NAMALWA (cell line): ENCODE measurements around the gene ENO2.
A peak's percentile ranks its signal among the peaks of the same experiment; 100 is the strongest.
"Not testable (repeated sequence)": the region's sequence is repeated elsewhere in the genome, so short reads cannot be mapped to it uniquely, and the experiment has no call there.

Experiments
- DNase-seq: peaks from one replicate; pipeline ENCODE4 v3.0.0-alpha.2; 2015; ENCODE audit warnings: low spot score

ENO2 gene

GRCh38 chr12:6886206-6886999, 28.0 kb upstream of the ENO2 start:
- DNase-seq = not testable (repeated sequence)

- DNase-seq = no peak
Measured at GRCh38 chr12:6887460-6887859, 26.9 kb upstream of the ENO2 start.

GRCh38 chr12:6888360-6888759, 26.0 kb upstream of the ENO2 start:
- DNase-seq = no peak

GRCh38 chr12:6888794-6889193, 25.6 kb upstream of the ENO2 start:
- not testable (repeated sequence) for DNase-seq

- not testable (repeated sequence) for DNase-seq
Measured at GRCh38 chr12:6889775-6890573, 24.4 kb upstream of the ENO2 start.

DNA sequence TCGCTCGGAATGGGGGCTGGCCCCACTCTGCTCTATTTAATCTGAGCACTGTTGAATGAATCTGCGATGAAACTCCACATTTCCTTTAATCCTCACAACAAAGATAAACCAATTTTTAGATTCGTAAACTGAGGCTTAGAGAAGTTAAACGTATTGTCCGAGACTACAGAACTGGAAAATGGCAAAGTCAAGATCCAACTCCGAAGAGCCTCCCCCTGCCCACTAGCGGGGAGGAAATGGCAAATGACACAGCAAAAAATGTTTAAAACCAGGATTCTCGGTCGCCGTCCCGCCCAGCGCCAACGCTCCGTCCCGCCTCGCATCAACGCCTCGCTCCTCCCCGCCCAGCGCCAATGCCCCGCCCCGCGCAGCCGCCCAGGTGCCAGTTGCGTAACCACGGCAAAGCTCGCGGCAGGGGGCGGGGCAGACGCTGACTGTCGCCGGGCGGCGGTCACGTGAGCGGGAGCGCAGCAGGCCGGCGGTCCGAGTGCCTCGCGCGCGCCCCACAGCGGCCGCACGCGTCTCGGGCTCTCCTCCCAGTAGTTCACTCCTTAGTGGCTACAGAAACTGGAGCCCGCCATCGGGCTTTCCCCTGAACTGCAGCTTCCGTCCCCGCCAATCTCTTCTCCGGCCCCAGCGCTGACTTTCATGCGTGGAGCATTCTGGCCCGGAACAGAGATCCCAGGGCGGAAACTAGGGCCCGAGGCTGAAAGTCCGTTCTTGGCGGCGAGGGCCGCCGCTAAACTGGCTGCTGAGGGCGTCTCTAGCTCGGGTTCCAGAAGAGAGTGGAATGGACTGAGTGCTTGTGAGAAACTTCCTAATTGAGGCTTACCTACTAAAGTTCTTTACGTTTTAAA, 23.4 kb upstream of the ENO2 start:
- peak; percentile 98 for DNase-seq

GRCh38 chr12:6891646-6892001, 22.8 kb upstream of the ENO2 start:
- no peak for DNase-seq

GRCh38 chr12:6892683-6893082, 21.7 kb upstream of the ENO2 start:
- not testable (repeated sequence) for DNase-seq

- no peak for DNase-seq
Measured at GRCh38 chr12:6894321-6894720, 20.1 kb upstream of the ENO2 start.

DNA sequence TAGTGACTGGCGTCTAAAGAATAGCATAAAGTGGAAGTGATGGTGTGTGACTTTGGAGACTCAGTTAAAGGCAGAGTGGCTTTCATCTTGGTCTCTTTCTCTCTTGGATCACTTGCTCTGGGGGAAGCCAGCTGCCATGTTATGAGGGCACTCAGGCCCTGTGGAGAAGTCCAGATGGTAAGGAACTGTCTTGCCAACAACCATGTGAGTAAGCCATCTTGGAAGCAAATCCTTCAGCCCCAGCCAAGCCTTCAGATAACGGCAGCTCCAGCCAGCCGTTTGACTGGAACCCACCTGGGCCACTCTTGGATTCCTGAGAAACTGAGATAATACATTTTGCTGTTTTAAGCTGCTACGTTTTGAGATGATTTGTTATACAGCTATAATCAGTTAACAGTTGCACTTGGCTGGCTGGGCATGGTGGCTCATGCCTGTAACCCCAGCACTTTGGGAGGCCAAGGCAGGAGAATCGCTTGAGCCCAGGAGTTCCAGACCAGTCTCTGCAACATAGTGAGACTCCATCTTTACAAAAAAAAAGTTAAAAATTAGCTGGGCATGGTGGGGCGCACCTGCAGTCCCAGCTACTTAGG, 17.4 kb upstream of the ENO2 start:
- DNase-seq = no peak

GRCh38 chr12:6899427-6899826, 15.0 kb upstream of the ENO2 start:
- DNase-seq = no peak

GRCh38 chr12:6899837-6900519, 14.4 kb upstream of the ENO2 start:
- DNase-seq = no peak

DNA sequence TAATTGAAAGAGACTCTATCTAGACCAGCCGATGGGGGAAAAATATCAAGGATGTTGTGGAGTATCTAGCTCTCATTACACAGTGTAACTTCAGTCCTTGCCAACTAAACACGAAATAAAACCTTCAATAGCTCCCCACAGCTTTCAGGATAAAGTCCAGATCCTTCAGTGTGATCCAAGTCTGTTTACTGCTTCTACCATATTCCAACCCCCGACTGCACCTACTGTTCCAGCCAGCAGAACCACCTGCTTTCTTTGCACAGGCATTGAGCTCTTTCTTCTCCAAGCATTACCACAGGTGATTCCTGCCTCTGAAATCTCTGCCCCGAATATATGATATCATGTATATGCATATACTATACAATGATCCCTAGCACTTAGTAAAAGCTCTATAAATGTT, 11.9 kb upstream of the ENO2 start:
- DNase-seq = no peak

DNA sequence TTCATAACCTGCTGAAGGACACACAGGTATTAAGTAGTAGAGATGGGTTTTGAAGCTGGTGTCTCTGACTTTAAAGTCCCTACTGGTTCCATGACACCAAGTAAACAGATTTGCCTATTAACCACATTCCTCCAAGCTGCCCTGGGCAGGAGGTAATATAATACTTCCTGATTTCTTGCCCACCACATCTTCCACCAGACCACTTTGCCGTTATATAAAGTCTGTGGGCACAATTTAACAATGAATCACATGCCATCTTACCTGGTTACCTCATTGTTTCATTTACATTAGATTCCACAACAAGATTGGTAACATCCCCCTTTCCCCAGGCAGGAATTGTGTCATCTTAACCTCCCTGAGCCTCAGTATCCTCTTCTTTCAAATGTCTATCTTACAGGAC, 10.7 kb upstream of the ENO2 start:
- DNase-seq = no peak

DNA sequence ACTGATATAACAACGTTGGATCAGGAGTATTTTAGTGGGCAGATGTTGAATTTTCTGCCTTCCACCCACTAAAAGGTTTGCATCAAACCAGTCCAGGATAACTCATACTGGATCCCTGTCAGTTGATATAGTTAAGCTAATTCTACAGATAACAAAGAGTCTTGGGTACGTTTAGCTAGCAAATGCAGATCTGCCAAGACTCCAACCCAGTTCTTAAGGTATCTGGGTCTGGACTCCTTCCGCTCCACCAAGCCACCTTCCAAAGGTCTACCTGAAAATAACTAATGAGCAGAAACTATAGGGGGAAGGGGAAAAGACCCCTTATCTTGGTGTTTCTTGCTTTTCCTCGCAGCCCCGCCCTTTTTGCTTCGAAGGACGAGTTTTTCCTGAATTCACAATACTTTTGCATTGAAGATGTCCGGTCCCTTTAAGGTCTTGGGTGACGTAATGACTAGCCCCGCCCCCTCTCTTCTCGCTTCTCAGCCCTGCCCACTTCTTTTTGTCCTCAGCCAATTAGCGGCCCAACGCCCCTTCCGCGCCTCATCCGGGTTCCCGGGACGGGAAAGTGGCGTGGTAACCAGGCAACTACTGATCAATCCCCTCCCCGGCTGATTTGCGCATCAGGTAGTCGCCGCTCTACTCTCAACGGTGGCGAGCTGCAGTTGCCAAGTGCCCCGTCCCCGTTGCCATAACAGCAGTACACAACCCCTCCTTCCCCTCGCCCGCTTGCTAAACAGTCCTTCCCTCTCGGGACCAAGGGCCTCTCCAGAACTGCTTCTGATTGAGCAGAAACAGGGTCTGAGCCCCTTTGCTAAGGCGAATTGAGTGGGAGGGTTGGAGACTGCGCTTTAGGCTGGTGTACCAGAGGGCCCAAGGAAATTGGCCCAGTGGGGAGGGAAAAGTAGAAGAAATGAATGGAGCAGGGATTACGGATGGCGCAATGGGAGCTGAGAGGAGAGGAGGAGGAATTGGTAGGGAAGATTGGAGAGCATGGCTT, 9.8 kb upstream of the ENO2 start, which contains the start of gene LRRC23:
Gene LRRC23 (plus strand): TSS at position 543 of the 997 bp plus-strand sequence. CDS start 812 bp downstream, outside the sequence.
- peak; percentile 98 for DNase-seq

- DNase-seq = no peak
Measured at GRCh38 chr12:6905414-6906040, 8.9 kb upstream of the ENO2 start.

DNA sequence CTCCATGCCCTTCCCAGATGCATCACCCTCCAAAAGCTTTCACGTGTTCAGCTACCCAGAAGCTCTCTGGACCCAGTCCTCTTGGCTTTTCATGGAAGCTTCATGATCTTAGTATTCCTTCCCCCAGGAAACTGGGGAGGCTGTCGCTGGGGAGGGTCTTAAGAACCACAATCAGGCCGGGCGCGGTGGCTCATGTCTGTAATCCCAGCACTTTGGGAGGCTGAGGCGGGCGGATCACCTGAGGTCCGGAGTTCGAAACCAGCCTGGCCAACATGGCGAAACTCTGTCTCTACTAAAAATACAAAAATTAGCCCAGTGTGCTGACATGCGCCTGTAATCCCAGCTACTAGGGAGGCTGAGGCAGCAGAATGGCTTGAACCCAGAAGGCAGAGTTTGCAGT, 6.2 kb upstream of the ENO2 start:
- DNase-seq = not testable (repeated sequence)

- no peak for DNase-seq
Measured at GRCh38 chr12:6909421-6910145, 4.8 kb upstream of the ENO2 start.
